Upper lobe of right lung (tissue), 1 donor: ENCODE measurements around the gene LIG1. TPM values are rescaled to one million over a fixed set of nuclear protein-coding genes. Genes with fewer than 3 reads are reported as not detected.

Experiments
- ATAC-seq: fragments of 200-7000 bp; cut with Tn5 transposase; one replicate; pipeline ENCODE4 v1.9.1; 2020; ENCODE audit warnings: mild to moderate bottlenecking, moderate library complexity
- DNase-seq: peaks from one replicate; pipeline ENCODE4 v3.0.0-alpha.2; 2020
- H3K27ac ChIP-seq: fragments of 200-600 bp; one replicate; pipeline ENCODE4 v1.8.0; 2022
- H3K27me3 ChIP-seq: fragments of 200-600 bp; one replicate; pipeline ENCODE4 v1.8.0; 2022; ENCODE audit warnings: mild to moderate bottlenecking
- H3K36me3 ChIP-seq: fragments of 200-600 bp; one replicate; pipeline ENCODE4 v1.8.0; 2022
- H3K4me1 ChIP-seq: fragments of 200-600 bp; one replicate; pipeline ENCODE4 v1.8.0; 2022
- H3K4me3 ChIP-seq: fragments of 200-600 bp; one replicate; pipeline ENCODE4 v1.8.0; 2022; ENCODE audit warnings: mild to moderate bottlenecking
- H3K9me3 ChIP-seq: fragments of 200-600 bp; one replicate; pipeline ENCODE4 v1.8.0; 2022
- intact Hi-C: fragments of 100-400 bp; cut with DNase I; formaldehyde crosslinking; loops from one replicate; pipeline ENCODE4 v1.11.0; 2022
- total RNA-seq: library from RNA; stranded (reverse); fragmentation: NEBNext Ultra II Directional; extraction: Animal tissue kit (Norgen Biotek cat#: 25700); gene quantifications from one replicate; pipeline ENCODE4 v1.2.1, GENCODE V29; 2021
- TF ChIP-seq, protein P1 (sequence below): fragments of 200-600 bp; IDR thresholded peaks from one replicate; pipeline ENCODE4 v1.8.0; 2022; ENCODE audit warnings: antibody characterized with exemption
- donor health status: DM: no; HTN: yes; CAD: no; lungs with severe emphysema.

LIG1 gene
- total RNA-seq, 1 donor from 2014 or later = 17.7 TPM

DNA sequence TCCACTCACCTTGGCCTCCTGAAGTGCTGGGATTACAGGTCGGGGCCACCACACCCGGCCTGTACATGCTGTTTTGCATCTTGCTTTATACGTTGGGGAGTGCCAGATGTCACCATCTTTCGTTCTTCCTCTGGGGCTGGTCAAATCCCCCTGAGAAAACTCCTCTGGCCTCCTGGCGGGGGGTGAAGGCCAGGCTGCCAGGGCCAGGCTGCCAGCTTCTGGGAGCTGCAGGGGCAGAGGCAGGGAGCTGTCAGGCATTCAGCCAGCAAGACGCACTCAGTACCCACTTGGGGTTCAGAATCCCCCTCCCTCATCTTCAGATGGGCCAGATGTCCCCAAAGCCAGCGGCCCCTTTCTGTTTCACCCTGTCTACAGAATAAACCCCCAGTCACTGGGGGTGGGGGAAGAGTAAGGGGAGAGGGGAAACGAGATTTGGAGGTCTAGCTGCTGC, 16.4 kb upstream of the LIG1 start:
- peak; percentile 34 for DNase-seq
- Histone ChIP-seq H3K36me3 (no peaks in the 10 kb centered on the region), H3K27ac (no peak overlapping the region), H3K27me3 (no peaks in the 10 kb centered on the region), H3K4me1 (no peaks in the 10 kb centered on the region), H3K9me3 (peaks cover under 1% of the 10 kb centered on the region), H3K4me3 (no peak overlapping the region)
- no peak for ATAC-seq
- TF ChIP-seq, protein P1, sequence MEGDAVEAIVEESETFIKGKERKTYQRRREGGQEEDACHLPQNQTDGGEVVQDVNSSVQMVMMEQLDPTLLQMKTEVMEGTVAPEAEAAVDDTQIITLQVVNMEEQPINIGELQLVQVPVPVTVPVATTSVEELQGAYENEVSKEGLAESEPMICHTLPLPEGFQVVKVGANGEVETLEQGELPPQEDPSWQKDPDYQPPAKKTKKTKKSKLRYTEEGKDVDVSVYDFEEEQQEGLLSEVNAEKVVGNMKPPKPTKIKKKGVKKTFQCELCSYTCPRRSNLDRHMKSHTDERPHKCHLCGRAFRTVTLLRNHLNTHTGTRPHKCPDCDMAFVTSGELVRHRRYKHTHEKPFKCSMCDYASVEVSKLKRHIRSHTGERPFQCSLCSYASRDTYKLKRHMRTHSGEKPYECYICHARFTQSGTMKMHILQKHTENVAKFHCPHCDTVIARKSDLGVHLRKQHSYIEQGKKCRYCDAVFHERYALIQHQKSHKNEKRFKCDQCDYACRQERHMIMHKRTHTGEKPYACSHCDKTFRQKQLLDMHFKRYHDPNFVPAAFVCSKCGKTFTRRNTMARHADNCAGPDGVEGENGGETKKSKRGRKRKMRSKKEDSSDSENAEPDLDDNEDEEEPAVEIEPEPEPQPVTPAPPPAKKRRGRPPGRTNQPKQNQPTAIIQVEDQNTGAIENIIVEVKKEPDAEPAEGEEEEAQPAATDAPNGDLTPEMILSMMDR = no peak
- intact Hi-C loops = no loop called here

GRCh38 chr19:48186015-48186414, 15.9 kb upstream of the LIG1 start:
- ATAC-seq (no peak), DNase-seq (peak; percentile 16)
- TF ChIP-seq, protein P1 = no peak
- Histone ChIP-seq H3K27me3 (no peaks in the 10 kb centered on the region), H3K4me1 (no peaks in the 10 kb centered on the region), H3K27ac (no peak overlapping the region), H3K4me3 (no peak overlapping the region), H3K9me3 (peaks cover 6% of the 10 kb centered on the region), H3K36me3 (no peaks in the 10 kb centered on the region)
- intact Hi-C loops = no loop called here

DNA sequence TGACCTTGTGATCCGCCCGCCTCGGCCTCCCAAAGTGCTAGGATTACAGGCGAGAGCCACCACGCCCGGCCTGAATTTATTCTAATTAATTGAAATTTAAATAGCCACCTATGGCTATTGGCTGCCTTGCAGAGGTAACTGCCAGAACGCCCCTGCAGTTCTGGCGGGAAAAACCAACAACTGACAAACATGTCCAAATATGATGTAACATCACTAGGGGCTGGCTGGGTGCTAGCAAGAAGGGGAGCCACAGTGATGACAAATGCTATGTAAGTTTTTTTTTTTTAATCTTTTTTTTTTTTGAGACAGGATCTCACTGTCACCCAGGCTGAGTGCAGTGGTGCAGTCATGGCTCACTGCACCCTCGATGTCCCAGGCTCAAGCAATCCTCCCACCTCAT, 13.2 kb upstream of the LIG1 start:
- Histone ChIP-seq H3K9me3 (peaks cover 6% of the 10 kb centered on the region), H3K27ac (no peak overlapping the region), H3K36me3 (no peaks in the 10 kb centered on the region), H3K4me1 (no peaks in the 10 kb centered on the region), H3K4me3 (no peak overlapping the region), H3K27me3 (no peaks in the 10 kb centered on the region)
- DNase-seq (no peak), ATAC-seq (no peak)
- intact Hi-C loops = no loop called here
- TF ChIP-seq, protein P1 = no peak

- H3K4me1 ChIP-seq = no peaks in the 10 kb centered on the region
- TF ChIP-seq, protein P1 = no peak
- no peak overlapping the region for H3K27ac ChIP-seq
- no peaks in the 10 kb centered on the region for H3K27me3 ChIP-seq
- H3K9me3 ChIP-seq = peaks cover 6% of the 10 kb centered on the region
- H3K4me3 ChIP-seq = no peak overlapping the region
- intact Hi-C loops = no loop called here
- DNase-seq = no peak
- ATAC-seq = no peak
- H3K36me3 ChIP-seq = no peaks in the 10 kb centered on the region
Measured at GRCh38 chr19:48182434-48182833, 12.3 kb upstream of the LIG1 start.

- no peak for ATAC-seq
- Histone ChIP-seq H3K9me3 (peaks cover 6% of the 10 kb centered on the region), H3K4me1 (no peaks in the 10 kb centered on the region), H3K36me3 (no peaks in the 10 kb centered on the region), H3K27ac (no peak overlapping the region), H3K27me3 (no peaks in the 10 kb centered on the region), H3K4me3 (no peak overlapping the region)
- DNase-seq = no peak
- intact Hi-C loops = no loop called here
- TF ChIP-seq, protein P1 = no peak
Measured at GRCh38 chr19:48181505-48181904, 11.4 kb upstream of the LIG1 start.

DNA sequence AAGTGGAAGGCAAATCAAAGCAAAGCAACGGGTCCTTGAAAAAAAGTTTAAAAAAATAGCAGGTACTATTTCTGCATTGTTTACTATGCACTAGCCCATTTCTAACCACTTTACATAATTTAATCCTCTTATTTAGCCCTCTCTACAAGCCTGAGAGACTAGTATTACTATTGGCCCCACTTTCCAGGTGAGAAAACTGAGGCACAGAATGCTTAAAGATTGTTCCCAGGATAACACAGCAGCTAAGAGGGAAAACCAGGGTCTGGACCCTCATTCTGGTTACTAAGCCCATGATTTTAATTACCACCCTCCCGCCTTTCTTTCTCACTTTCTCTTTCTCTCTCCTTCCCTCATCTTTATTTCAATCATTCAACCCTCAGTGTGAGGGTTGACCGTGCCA, 6.1 kb upstream of the LIG1 start:
- TF ChIP-seq, protein P1 = no peak
- H3K4me1 ChIP-seq = peaks cover 3% of the 10 kb centered on the region
- intact Hi-C loops = no loop called here
- DNase-seq (no peak), ATAC-seq (no peak)
- no peak overlapping the region for H3K27ac ChIP-seq
- no peak overlapping the region for H3K4me3 ChIP-seq
- no peaks in the 10 kb centered on the region for H3K27me3 ChIP-seq
- H3K36me3 ChIP-seq = no peaks in the 10 kb centered on the region
- peaks cover 2% of the 10 kb centered on the region for H3K9me3 ChIP-seq
